Ishikawa (cell line): ENCODE data around the gene CLASP1.

Experiments used
- CEBPB ChIP-seq: IDR thresholded peaks from 2 replicates; pipeline ENCODE4 v1.6.1; 2012
- EP300 ChIP-seq: IDR thresholded peaks from 2 replicates; pipeline ENCODE4 v1.6.1; 2012; ENCODE audit warnings: borderline replicate concordance
- TAF1 ChIP-seq: IDR thresholded peaks from 2 replicates; pipeline ENCODE4 v1.6.1; 2012; ENCODE audit warnings: low read depth, mild to moderate bottlenecking
- TEAD4 ChIP-seq: IDR thresholded peaks from 2 replicates; pipeline ENCODE4 v1.6.1; 2012

DNA sequence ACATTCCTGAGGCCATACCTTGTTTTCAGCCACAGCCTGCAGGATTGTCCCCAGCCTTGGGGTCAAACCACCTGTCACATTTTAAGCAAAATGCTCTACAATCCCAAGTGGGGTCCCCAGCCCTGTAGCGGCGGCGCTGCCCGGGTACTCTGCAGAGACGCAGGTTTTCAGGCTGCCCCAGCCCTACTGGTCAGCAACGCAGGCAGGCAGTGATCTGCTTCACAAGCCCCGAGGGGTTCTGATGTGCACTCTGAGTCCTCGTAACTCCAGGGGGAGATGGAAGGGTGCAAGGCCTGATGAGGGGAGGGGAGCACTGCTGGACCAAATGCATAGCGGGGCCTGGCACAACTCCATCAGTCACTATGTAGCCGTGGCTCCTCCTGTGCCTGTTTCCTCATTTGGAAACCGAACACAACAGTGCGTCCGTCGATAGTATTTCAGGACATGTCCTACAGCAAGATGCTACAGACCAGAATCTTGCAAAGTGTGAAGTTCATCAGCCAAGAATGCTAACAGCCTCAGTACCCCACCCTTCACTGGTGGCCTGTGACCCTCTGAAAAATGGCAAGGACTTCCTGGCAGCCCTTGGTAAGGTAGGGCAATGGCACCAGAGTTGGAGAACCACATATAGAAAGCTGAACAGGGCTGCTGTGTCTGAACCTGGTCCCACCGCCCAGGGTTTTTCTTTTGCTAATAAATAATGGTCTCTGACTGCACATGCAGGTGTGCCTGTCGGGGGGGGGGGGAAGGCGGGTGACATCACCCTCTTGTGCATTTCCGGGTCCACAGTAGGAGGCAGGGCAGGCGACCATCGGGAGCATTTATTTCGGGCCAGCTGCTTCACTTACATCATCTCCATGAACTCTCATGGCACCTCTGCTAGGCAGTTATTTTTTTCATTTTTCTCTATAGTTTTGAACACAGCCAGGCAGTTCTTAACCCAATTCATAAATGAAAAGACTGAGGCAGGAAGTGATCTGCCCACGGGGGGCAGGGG is 313.7 kb downstream of the CLASP1 start:
- TF ChIP-seq CEBPB (no peak), TEAD4 (no peak), EP300 (no peak), TAF1 (no peak)
